Measurements from ENCODE around the gene SPEG. TPM values are rescaled to one million over a fixed set of nuclear protein-coding genes. Genes with fewer than 3 reads are reported as not detected.

Gene SPEG
- polyA plus RNA-seq, 1 donor (not counting 4 experiments of a cell fraction or from before 2014, with no cell fraction given), result 18.8 TPM

DNA sequence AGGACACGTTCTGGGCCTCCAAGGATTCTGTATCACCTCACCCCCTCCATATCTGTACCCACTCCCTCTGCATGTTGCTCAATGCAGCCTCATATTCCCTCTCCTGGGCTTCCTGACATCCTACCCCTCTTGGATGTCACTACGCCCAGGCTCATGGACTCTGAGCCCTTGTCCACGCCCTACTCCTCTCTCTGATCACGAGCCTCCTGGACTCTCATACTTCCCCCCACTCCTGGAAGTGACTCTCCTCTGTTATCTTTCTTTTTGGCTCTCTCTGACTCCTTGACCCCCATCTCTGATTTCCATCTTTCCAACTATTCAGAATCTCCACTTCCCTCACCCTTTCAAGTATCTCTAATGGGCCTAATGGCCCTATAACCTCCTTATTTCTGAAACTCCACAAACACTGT lies 111.3 kb downstream of the SPEG start:
- Histone ChIP-seq H3K9me3 (ENCODE audit: control insufficient read depth, low read depth, low read length) (no peaks in the 10 kb centered on the region), H3K36me3 (ENCODE audit: control insufficient read depth in 2 of 2, extremely low read depth in 1 of 2, insufficient read depth in 2 of 2, low read length in 2 of 2) (peaks cover 2 to 3% of the 10 kb centered on the region in 2 experiments), H4K20me1 (ENCODE audit: control insufficient read depth, extremely low read depth, insufficient read depth, low read length) (peaks cover 5% of the 10 kb centered on the region), H2AFZ (ENCODE audit: control insufficient read depth, low read length) (no peak overlapping the region), H3K27me3 (ENCODE audit: control insufficient read depth, extremely low read depth, insufficient read depth, low read length) (no peaks in the 10 kb centered on the region), H3K79me2 (ENCODE audit: control insufficient read depth, insufficient read depth, low read length) (peaks cover 16% of the 10 kb centered on the region), H3K9me1 (ENCODE audit: control insufficient read depth, extremely low read depth, insufficient read depth, low read length) (no peaks in the 10 kb centered on the region), H3K27ac (ENCODE audit: control insufficient read depth, insufficient read depth, low read length) (no peak overlapping the region), H3K4me2 (ENCODE audit: control insufficient read depth, extremely low read depth, insufficient read depth, low read depth, low read length) (no peak overlapping the region), H3K4me1 (ENCODE audit: control insufficient read depth, extremely low read depth, insufficient read depth, low read length) (peaks cover 11% of the 10 kb centered on the region), H3K4me3 (ENCODE audit: control insufficient read depth in 2 of 3, extremely low read depth in 1 of 3, insufficient read depth in 2 of 3, low read depth in 1 of 3, low read length in 3 of 3) (no peak overlapping the region), H3K9ac (ENCODE audit: control insufficient read depth, extremely low read depth, insufficient read depth, low read length) (no peak overlapping the region)
- FAIRE-seq, result no peak
- TF ChIP-seq, protein P1, sequence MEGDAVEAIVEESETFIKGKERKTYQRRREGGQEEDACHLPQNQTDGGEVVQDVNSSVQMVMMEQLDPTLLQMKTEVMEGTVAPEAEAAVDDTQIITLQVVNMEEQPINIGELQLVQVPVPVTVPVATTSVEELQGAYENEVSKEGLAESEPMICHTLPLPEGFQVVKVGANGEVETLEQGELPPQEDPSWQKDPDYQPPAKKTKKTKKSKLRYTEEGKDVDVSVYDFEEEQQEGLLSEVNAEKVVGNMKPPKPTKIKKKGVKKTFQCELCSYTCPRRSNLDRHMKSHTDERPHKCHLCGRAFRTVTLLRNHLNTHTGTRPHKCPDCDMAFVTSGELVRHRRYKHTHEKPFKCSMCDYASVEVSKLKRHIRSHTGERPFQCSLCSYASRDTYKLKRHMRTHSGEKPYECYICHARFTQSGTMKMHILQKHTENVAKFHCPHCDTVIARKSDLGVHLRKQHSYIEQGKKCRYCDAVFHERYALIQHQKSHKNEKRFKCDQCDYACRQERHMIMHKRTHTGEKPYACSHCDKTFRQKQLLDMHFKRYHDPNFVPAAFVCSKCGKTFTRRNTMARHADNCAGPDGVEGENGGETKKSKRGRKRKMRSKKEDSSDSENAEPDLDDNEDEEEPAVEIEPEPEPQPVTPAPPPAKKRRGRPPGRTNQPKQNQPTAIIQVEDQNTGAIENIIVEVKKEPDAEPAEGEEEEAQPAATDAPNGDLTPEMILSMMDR (optimal IDR thresholded peaks at IDR 0.05 in 1 of 3, IDR thresholded peaks at IDR 0.05 in 1 of 3, conservative IDR thresholded peaks at IDR 0.05 in 1 of 3; ENCODE audit: extremely low read depth in 1 of 3, insufficient read depth in 2 of 3, low read length in 3 of 3), result no peak
- no peak for TF ChIP-seq EZH2 (IDR thresholded peaks at IDR 0.05; ENCODE audit: low read length)
- no peak for DNase-seq (ENCODE audit: low read depth, low spot score)
- dilution Hi-C loops (cut with MboI; ENCODE audit: extremely low pct_ligation_motif_present, low sequenced_read_pairs), result no loop called here

DNA sequence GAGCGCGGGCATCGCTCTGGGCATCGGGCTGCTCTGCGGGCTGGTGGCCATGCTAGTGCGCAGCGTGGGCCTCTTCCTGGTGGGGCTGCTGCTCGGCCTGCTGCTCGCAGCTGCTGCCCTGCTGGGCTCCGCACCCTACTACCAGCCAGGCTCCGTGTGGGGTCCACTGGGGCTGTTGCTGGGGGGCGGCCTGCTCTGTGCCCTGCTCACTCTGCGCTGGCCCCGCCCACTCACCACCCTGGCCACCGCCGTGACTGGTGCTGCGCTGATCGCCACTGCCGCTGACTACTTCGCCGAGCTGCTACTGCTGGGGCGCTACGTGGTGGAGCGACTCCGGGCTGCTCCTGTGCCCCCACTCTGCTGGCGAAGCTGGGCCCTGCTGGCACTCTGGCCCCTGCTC lies 113.0 kb downstream of the SPEG start:
- no peaks in the 10 kb centered on the region for H3K36me3 ChIP-seq (ENCODE audit: control insufficient read depth in 2 of 2, extremely low read depth in 1 of 2, insufficient read depth in 2 of 2, low read length in 2 of 2)
- no peak overlapping the region for H2AFZ ChIP-seq (ENCODE audit: control insufficient read depth, low read length)
- no peaks in the 10 kb centered on the region for H3K4me1 ChIP-seq (ENCODE audit: control insufficient read depth, extremely low read depth, insufficient read depth, low read length)
- DNase-seq (ENCODE audit: low read depth, low spot score) (no peak), FAIRE-seq (no peak)
- TF ChIP-seq, protein P1 (optimal IDR thresholded peaks at IDR 0.05 in 1 of 3, IDR thresholded peaks at IDR 0.05 in 1 of 3, conservative IDR thresholded peaks at IDR 0.05 in 1 of 3; ENCODE audit: extremely low read depth in 1 of 3, insufficient read depth in 2 of 3, low read length in 3 of 3), result no peak
- TF ChIP-seq EZH2 (IDR thresholded peaks at IDR 0.05; ENCODE audit: low read length), result no peak
- no peaks in the 10 kb centered on the region for H3K9me1 ChIP-seq (ENCODE audit: control insufficient read depth, extremely low read depth, insufficient read depth, low read length)
- dilution Hi-C loops (cut with MboI; ENCODE audit: extremely low pct_ligation_motif_present, low sequenced_read_pairs), result no loop called here
- H3K27ac ChIP-seq (ENCODE audit: control insufficient read depth, insufficient read depth, low read length), result no peak overlapping the region
- no peak overlapping the region for H3K4me2 ChIP-seq (ENCODE audit: control insufficient read depth, extremely low read depth, insufficient read depth, low read depth, low read length)
- no peaks in the 10 kb centered on the region for H3K9me3 ChIP-seq (ENCODE audit: control insufficient read depth, low read depth, low read length)
- no peaks in the 10 kb centered on the region for H4K20me1 ChIP-seq (ENCODE audit: control insufficient read depth, extremely low read depth, insufficient read depth, low read length)
- H3K4me3 ChIP-seq (ENCODE audit: control insufficient read depth in 2 of 3, extremely low read depth in 1 of 3, insufficient read depth in 2 of 3, low read depth in 1 of 3, low read length in 3 of 3), result no peak overlapping the region
- no peak overlapping the region for H3K9ac ChIP-seq (ENCODE audit: control insufficient read depth, extremely low read depth, insufficient read depth, low read length)
- H3K79me2 ChIP-seq (ENCODE audit: control insufficient read depth, insufficient read depth, low read length), result peaks cover 2% of the 10 kb centered on the region
- H3K27me3 ChIP-seq (ENCODE audit: control insufficient read depth, extremely low read depth, insufficient read depth, low read length), result no peaks in the 10 kb centered on the region

Other genes starting within 250 kb of the SPEG start
- 23.2 to 37.7 TPM (median 25.1 TPM) in 3 replicates for gene ZFAND2B, start 228.1 kb upstream of the SPEG start, polyA plus RNA-seq
- gene ABCB6, start 215.9 kb upstream of the SPEG start, polyA plus RNA-seq, result 6.1 to 11.0 TPM (median 10.5 TPM) in 3 replicates
- gene ATG9A, start 205.2 kb upstream of the SPEG start, polyA plus RNA-seq, result 54.2 to 60.6 TPM (median 58.8 TPM) in 3 replicates
- 20.9 to 41.0 TPM (median 35.1 TPM) in 3 replicates for gene ANKZF1, start 205.0 kb upstream of the SPEG start, polyA plus RNA-seq
- 4.3 to 6.9 TPM (median 5.2 TPM) in 3 replicates for gene GLB1L, start 189.4 kb upstream of the SPEG start, polyA plus RNA-seq
- gene STK16, start 189.4 kb upstream of the SPEG start, polyA plus RNA-seq, result 35.8 to 44.7 TPM (median 40.2 TPM) in 3 replicates
- gene TUBA4B, start 181.6 kb upstream of the SPEG start, polyA plus RNA-seq, result 0.08 TPM in 1 of 3 replicates, not detected in the others
- gene TUBA4A, start 180.9 kb upstream of the SPEG start, polyA plus RNA-seq, result 524 to 819 TPM (median 569 TPM) in 3 replicates
- gene DNAJB2, start 155.5 kb upstream of the SPEG start, polyA plus RNA-seq, result 35.4 to 75.5 TPM (median 51.7 TPM) in 3 replicates
- gene PTPRN, start 125.4 kb upstream of the SPEG start, polyA plus RNA-seq, result not detected in 3 replicates
- not detected in 3 replicates for gene RESP18, start 102.1 kb upstream of the SPEG start, polyA plus RNA-seq
- 34.1 to 61.3 TPM (median 41.6 TPM) in 3 replicates for gene DNPEP, start 46.9 kb upstream of the SPEG start, polyA plus RNA-seq
- not detected in 3 replicates for gene DES, start 16.5 kb upstream of the SPEG start, polyA plus RNA-seq
- gene GMPPA, start 64.0 kb downstream of the SPEG start, polyA plus RNA-seq, result 50.6 to 63.4 TPM (median 57.6 TPM) in 3 replicates
- not detected in 3 replicates for gene ASIC4, start 79.6 kb downstream of the SPEG start, polyA plus RNA-seq
- gene CHPF, start 109.0 kb downstream of the SPEG start, polyA plus RNA-seq, result 24.4 to 63.7 TPM (median 50.9 TPM) in 3 replicates
- gene TMEM198, start 109.2 kb downstream of the SPEG start, polyA plus RNA-seq, result 0.81 to 1.5 TPM (median 0.82 TPM) in 3 replicates
- 9.3 to 14.8 TPM (median 12.7 TPM) in 3 replicates for gene OBSL1, start 136.7 kb downstream of the SPEG start, polyA plus RNA-seq
- gene INHA, start 137.5 kb downstream of the SPEG start, polyA plus RNA-seq, result 0.18 to 0.79 TPM (median 0.20 TPM) in 3 replicates
- 10.0 to 13.5 TPM (median 13.4 TPM) in 3 replicates for gene STK11IP, start 163.0 kb downstream of the SPEG start, polyA plus RNA-seq
- 6.2 to 11.4 TPM (median 9.6 TPM) in 3 replicates for gene SLC4A3, start 192.8 kb downstream of the SPEG start, polyA plus RNA-seq